HG02678 (cell line): ENCODE results near the gene ZNF618.

Experiments
- ATAC-seq: cut with Tn5 transposase; IDR thresholded peaks from one replicate; pipeline ENCODE4 v1.9.1; 2021; ENCODE audit warnings: mild to moderate bottlenecking, moderate library complexity; ENCODE audit not compliant: unreplicated experiment

The ZNF618 gene

DNA sequence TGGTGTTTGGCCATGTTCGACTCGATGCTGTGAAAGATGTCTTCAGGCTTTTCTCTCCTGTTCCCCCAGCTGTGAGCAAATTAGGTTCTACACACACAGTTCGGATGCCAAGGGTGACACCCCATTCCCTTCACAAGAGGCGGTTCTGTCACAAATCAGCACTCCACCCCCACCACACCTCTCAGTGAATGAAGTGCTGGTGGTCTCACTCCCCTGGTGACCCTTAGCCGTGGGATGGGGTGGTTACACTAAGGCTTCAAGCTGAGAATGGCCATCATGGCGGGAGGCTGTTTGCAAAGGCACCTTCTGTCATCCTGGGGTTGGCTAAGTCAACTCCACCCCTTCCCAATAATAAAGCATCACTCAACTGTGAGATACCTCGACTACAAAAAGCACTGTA lies 175.6 kb downstream of the ZNF618 start:
- no peak for ATAC-seq

DNA sequence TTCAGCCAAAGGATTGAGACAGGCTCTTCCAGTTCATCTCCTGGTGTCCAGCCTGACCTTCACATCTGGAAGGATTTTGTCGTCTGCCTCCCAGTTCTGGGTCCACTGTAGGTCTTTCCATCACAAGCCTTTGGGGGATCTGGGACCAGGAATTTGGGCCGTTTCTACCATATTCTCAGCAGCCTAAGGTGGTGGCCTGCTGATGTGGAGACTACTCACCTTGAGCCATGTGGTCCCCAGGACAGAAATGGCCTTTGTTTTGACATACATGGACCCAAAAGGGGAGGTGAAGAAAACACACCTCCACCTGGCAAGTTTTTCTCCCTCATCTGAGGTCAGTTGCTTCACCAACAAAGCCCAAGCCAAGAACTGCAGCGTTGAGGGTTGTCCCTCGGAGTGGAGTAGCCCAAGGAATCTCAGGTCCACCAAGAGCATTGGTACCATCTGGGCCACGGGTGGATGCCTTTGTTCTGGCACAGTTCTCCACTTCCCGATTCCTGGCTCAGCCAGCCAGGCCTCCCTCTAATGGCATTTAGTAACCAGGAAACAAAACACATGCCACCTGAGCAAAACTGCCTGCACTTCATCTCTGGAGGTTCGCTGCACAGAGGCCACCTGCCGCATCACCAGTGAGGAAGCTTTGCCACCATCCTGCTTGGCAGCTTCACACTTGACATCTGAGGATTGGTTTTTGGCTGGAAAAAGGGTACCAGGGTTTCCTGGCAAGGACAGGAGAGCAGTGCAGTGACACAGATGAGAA lies 177.3 kb downstream of the ZNF618 start:
- ATAC-seq, result no peak

DNA sequence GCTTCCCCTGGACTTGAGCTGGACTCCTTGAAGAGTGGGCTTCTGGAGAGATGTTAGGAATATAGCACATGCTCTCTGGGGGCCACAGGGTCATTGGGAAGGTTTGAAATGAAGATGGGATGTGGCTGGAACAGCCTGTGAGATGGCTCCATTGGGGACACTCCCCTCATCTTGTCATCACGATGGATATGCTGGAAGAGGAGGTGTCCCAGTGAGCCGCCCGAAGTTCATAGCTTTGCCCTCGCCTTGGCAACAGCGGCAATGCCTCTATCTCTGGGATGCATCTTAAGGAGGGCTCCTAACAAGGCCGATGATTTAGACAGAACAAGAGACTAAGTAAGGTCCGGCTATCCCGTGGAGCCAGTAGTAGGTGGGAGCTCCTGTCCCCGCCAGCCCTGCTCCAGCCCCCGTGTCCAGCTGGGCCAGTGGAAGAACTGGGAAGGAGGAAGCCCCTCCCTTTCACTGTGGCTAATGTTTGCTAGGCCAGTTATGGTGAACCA lies 178.1 kb downstream of the ZNF618 start:
- ATAC-seq, result no peak

DNA sequence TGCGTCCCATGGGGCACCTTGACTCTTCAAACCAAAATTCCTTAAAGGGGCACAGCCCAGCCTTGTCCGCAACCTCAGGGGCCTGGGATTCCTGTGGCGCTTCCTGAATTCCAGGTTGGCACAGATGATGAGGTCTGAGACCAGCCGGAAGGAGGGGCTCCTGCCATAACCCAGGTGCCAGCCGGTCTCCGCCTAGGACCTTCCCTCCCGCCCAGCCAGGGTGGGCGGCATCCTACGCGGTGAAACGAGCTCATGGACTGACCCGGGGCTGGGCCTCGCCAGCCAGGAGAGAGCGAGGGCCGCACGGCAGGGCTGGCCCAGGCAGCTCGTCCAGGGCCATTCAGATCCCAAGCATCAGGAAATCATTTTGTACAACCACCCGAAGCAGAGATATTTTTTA lies 179.0 kb downstream of the ZNF618 start:
- no peak for ATAC-seq

DNA sequence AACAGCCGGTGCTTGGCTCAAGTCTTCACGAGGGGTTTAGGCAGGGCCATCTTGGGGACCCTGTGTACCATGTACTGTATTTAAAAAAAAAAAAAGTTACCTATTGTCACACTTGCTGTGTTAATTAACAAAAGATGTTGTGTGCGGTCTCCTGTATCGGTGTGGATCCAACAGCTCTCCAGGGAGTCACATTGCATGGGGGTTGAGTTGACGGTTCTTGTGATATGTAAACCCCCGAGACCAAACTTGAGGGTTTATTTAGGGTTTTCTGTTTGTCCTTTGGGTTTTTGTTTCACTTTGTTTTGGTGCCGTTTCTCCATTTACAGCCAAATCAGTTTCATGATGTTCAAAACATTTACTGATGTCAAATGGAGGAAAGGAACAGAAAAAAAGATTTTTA lies 179.8 kb downstream of the ZNF618 start:
- no peak for ATAC-seq

DNA sequence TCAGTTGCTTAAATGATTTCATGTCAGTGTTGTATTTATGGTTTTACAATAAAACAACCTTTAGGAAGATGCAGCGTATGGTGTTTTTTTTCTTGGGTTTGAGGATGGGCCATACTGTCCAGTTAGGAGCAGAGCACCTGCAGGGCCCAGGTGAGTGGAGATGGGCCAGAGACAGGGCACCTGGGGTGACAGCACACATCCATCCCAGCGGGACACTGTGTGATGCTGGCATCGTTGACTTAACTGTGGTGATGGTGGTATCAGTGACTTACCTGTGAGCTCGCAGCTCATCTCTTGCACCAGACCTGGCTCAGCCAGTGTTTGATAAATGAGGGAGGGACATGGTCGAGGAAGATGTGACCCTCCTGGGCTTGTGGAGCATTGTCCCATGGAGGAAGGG lies 180.4 kb downstream of the ZNF618 start:
- ATAC-seq, result no peak

DNA sequence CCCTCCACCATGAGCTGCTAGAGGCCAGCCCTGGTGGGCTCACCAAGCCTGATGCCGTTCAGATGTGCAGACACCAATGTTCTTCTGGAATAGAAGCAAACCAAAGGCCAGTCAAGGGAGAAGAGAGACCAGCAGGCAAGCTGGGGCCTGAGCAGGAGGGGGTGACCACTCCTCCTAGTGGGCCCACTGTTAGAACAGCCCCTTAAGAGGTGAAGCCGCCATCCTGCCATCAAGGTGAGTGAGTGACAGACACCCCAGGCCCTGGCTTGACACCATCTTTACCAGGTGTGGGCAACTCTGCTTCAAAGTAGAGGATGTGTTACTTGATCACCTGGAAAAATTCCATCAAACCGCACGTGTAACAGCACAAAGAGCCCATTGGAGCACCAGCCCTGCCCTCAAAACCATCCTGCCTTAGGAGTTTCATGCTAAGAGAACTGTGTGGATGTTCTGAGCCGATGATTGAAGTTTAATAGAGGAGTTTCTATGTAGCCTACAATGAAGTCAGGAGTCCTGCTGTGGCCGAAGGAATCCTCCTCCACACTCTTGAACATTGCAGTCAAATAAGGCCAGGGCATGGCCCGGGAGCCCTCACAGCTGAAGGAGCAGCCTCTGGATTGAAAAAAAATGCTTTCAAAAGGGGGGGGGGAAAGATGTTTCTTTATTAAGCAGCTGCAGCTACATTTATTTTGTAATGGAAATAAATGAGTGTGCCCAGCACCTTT lies 181.2 kb downstream of the ZNF618 start:
- no peak for ATAC-seq

DNA sequence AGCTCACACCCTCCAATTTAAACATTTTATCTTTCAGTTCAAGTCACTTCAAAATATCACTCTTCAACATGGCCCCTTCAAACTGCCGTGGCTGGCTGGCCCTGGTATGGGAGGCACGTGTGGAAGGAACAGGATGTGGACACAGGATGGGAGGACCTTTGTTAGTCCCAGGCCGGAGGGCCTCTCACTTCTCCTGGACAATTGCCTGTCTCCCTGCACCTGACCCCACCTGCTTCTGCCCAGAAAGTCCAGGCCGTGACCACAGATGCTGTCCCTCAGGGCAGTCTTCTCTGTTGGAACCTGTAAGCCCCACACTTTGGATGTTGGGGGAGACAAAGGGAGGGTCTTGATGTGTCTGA lies 182.6 kb downstream of the ZNF618 start:
- no peak for ATAC-seq

DNA sequence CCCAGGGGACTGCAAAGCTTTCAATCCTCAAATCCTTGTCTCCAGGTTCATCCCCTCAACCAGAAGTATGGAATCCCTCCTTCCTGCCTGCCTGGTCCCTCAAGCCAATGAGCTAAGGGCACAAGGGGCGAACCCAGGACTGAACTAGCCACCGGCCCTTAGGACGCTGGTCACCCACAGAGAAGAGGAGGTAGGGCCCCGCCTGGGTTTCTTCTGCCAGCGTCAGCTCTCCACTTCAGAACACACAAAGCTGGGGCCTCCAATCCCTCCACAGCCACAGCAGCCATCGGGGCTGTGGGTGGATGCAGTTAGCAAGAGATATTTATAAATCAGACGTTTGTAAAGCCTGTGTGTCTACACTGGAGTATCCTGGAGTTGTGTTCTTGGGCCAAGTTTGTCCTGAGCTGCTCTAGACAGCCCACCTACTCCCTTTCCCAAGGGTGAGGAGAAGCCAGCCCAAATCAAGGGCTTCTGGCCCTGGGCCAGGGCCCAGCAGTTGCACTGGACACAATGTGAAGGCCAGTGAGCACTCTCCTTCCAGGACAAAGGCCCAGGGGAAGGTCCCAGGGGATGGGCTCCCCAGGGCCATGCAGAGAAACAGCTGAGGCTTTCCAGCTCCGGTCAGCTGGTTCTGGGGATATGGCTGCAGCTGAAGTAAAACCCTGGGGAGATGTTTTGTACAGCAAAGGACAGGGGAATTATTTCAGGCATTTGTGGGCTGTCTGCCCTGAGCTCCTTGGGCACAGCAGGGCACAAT lies 183.1 kb downstream of the ZNF618 start:
- ATAC-seq, result no peak

DNA sequence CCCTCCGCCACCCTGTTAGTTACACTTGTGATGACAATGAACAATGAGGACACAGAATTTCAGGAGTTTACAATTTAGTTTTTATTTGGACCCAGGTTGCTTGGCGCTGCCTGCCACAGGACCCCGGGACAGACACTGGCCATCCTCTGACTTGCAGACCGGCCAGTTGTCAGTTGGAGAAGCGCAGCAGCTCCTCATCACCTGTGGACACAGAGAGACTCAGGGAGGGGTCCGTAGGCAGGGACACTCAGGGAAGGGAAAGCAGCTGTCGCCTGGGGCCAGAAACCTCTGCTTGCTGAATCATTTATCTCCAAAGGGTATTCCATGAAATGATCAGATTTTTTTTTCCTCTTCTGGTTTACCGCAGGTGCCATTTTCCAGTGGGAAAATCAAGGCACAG lies 184.0 kb downstream of the ZNF618 start:
- ATAC-seq, result no peak

DNA sequence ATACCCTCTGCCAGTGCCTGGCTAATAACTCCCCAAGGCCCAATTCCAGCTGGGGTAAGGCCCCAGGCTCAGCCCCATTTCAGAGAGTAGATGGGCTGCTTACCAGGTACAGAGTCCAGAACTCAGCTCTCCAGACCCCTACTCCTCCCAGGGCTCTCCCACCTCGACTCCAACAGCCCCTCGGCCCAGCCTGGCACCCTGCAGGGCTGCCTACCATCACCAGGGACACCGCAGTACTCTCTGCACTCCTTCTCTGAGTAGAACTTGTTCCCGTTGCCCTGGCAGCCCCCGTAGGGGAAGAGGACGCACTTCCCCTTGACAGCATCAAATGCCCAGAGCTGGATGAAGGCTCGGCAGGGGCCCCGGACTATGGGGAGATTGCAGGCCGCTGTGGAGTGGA lies 184.6 kb downstream of the ZNF618 start:
- ATAC-seq, result no peak

DNA sequence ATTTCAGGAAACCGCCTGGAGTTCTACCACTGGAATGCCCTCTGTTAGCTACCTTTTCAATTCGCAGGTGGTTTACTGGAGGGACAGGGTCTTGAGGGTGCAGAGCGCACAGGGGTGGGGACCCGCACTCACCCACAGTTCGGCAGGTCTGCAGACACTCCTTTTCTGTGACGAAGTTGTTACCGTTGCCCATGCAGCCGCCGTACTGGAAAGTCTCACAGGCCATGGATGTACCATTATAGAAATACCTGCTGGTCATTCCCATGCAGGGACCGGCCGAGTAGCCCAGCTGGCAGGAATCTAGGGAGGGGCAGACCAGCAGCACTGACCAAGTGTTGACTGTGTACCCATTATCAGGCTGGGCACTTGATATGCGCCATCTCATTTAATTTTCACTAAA lies 185.2 kb downstream of the ZNF618 start:
- no peak for ATAC-seq

DNA sequence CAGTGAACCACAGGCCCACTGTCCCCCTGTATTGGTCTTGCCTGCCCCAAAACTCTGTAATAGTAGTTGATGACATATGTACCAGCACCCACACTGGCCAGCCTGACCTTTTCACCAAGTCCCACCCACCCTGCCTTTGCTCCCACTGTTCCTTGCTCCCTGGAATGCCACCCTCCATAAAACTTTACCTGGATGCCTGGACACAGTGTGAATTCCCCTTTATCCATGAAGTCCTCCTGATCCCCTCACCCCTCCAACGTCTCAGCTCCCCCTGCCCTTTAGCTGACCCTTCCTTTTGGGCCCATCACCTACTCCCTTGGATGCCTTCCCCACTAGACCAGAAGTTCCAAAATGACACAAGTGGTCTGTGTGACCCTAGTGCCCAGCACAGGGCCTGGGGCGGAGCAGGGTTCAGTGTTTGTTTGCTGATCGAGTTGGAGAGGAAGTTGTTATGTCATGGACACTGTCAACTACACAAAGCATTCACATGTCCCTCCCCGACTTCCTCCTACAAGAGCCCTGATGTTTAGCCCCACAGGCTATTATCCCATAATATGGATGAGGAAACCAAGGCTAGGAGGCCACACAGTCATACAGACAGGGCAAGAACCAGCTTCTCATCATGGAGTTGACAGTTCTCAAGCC lies 185.8 kb downstream of the ZNF618 start:
- ATAC-seq, result no peak

DNA sequence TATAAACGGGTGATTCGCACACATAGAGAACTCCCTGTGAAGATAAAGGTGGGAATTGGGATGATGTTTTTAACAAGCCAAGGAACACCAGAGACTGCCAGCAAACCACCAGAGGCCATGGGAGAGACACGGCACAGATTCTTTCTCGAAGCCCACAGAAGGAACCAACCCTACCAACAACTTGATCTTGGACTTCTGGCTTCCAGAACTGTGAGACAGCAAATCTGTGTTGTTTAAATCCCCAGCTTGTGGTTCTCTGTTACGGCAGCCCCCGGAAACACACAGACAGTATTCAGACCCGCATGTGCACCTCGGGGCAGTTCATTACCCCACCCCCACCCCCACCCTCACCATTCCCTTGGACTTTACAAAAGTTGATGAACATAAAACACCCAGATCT lies 189.2 kb downstream of the ZNF618 start:
- ATAC-seq, result no peak

DNA sequence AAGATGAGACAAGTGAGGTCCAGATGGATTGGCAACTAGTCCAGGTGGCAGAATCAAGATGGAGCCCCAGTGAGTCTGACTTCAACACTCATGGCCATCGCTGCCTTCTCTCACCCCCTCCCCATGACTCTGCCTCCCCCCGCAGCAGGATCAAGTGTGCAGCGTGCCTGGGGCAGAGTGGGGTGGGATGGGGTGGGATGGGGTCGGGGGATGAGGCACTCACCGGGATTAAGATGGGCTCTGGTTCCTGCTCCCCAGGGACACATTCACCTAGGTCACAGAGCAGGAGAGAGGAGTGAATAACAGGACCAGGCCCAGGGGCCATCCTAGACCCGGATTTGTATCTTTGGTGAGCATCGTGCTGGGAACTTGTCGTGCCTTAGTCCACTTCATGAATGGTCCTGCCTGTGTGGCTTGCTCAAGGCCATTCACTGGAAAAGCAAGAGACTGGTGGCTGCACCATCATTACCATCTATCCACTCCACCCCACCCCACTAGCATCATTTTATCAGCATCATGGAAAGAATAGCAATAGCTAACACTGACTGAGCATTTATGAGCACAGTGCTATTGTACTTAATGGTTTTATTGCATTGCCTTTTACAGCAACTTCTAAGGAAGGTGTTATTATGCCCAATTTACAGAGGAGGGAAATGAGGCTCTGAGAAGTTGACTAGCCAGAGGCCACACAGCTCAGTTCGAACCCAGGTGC lies 193.5 kb downstream of the ZNF618 start:
- ATAC-seq, result no peak

DNA sequence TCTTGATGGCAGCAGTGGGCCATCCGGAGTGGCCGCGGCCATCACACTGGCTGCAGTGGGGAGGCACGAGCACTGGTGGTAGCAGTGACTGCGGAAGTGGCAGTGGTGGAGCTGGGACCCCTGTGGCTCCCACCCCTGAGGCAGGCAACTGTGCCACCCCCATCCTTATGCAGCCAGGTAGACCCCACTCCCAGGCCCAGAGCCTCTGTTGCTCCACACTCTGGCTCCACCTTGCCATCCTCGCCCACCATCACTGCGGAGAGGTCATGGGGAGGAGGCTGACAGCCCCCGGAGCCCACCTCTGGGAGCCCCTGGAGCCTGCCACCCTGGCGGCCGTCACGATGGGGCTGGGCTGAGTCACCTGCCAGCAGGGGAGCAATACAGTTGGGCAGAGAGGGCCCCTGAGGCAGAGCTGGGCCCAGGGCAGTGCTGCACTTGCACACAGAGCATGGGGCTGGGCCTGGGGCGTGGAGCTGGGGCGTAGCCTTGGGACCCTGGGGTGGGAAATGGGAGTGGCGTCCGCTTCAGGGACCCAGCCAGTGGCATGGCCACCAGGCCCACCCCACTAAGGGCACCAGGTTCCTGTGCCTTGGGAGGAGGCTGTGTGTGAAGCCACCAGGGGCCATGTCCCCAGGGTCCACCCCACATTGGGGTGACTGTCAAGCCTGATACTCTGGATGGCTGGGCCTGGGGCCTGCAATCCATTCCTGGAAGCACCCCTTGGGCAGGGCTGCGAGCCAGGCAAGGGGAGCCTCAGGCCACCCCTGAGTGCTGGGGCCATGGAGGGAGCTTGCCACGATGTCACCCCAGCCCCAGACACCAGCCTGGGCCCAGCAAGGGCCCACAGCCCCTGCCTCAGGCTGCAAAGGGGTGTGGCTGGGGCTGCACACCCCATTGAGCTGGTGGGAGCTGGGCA lies 194.3 kb downstream of the ZNF618 start:
- ATAC-seq, result no peak

DNA sequence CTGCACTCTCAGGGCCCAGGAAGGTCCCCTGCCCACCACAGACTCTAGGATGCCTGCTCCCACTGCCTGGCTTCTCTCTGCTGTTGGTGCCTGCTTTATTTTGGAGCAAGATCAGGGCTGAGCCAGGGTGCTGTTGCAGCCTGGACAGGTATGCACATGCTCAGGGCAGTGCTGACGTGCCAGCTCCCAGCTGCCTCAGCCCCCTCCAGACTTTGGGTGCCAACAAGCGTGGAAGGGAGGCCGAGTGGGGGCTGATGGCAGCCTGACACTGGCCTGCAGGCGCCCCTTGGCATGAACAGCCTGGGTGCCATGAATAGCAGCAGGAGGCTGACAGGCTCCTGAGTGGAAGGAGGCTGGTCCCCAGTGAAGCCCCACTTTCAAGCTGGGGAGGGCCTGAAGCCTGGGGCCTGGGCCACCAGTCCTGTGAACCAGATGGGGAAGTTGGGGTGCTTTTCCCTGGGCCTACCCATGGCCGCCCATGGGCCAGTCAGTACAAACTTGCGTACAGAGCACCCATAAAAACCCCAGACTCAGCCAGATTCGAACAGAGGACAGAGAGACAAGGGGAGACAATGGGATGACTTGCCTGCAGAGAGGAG lies 195.2 kb downstream of the ZNF618 start:
- ATAC-seq, result no peak

DNA sequence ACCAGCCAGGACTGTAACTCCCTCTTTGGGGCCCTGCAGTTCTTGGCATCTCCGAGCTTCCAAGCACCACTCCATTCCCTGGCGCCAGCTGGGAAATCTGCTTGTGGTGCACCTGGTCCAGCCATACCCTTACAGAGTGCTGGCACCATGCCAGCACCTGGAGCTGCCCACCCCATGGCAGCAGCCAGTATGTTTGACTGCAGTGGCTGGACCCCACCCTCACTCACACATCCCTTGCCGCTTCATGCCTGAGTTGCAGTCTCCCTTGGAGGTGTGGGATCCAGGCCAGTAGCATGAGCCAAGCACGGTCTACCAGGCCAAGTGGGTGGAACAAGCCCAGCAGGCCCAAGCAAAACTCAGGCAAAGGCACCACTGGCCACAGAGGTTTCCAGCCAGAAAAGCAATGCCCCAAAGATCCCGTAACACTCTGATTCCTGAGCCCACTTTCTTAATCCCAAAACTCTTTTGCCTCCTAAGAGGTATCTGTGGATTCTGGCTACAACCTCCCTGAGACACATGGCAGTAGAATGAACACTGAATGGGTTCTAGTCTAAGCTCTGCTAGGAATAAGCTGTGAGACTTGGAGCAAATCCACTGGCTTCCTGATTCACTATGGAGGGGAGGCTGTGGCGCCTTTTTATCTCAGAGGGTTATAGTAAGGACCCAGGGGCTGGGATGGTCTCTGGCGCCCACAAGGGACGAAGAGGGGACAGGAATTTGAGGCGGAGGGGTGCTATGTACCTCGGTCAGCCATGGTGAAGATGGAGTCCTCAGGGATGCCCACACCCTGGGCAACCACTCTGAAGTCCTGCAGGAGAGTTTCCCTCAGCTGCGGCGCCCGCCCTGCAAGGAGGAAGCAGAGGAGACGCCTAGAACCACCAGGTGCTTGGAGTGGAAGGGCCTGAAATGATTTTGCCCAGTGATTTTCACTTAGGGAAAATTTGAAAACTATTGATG lies 196.4 kb downstream of the ZNF618 start:
- no peak for ATAC-seq
